Esophagus muscularis mucosa (tissue), 4 donors: ENCODE results near the gene COA7. TPM values are rescaled to one million over a fixed set of nuclear protein-coding genes. Genes with fewer than 3 reads are reported as not detected.
"Not testable (repeated sequence)": the region's sequence is repeated elsewhere in the genome, so short reads cannot be mapped to it uniquely, and the experiment has no call there.

Source experiments
- DNase-seq: peaks from one replicate; pipeline ENCODE4 v3.0.0-alpha.2; 2017; ENCODE audit errors: extremely low spot score
- H3K27ac ChIP-seq, 4 donors: fragments of 200-600 bp; sonication (generic); replicated peaks in 1 of 4; 1 replicate in 3 of 4; 2 replicates in 1 of 4; pipeline ENCODE4 v1.5.1; 2016 to 2019; ENCODE audit warnings: mild to moderate bottlenecking in 1 of 4
- H3K27me3 ChIP-seq, 4 donors: fragments of 200-600 bp; sonication (generic); one replicate each; pipeline versions ENCODE4 v1.5.1 to v1.6.0; 2016 to 2019
- H3K36me3 ChIP-seq, 4 donors: fragments of 200-600 bp; sonication (generic); one replicate each; pipeline ENCODE4 v1.5.1; 2016 to 2019
- H3K4me1 ChIP-seq, 4 donors: fragments of 200-600 bp; sonication (generic); one replicate each; pipeline ENCODE4 v1.5.1; 2016 to 2019
- H3K4me3 ChIP-seq, 4 donors: fragments of 200-600 bp; sonication (generic); 1 replicate in 2 of 4; 2 replicates in 2 of 4; pipeline ENCODE4 v1.5.1; 2016 to 2019; ENCODE audit warnings: mild to moderate bottlenecking in 4 of 4, moderate library complexity in 1 of 4
- H3K9me3 ChIP-seq, 4 donors: fragments of 200-600 bp; sonication (generic); 1 replicate in 3 of 4; 2 replicates in 1 of 4; pipeline ENCODE4 v1.5.1; 2016 to 2019
- EP300 ChIP-seq: sonication (generic); formaldehyde crosslinking; IDR thresholded peaks from one replicate; pipeline ENCODE4 v1.6.1; 2017; ENCODE audit warnings: antibody characterized with exemption
- POLR2A ChIP-seq: fragments of 450-650 bp; IDR thresholded peaks from one replicate; pipeline ENCODE4 v1.6.1; 2017; ENCODE audit warnings: antibody characterized with exemption, moderate library complexity, mild to moderate bottlenecking, low read depth
- POLR2AphosphoS5 ChIP-seq, 2 donors: sonication (generic); formaldehyde crosslinking; IDR thresholded peaks; one replicate each; pipeline ENCODE4 v1.6.1; 2017; ENCODE audit warnings: antibody characterized with exemption in 2 of 2
- WGBS: methylation state at CpG from one replicate; pipeline ENCODE4 v1.1.5; 2018; 5-methylcytosine and 5-hydroxymethylcytosine counted together
- intact Hi-C: fragments of 100-400 bp; cut with DNase I; formaldehyde crosslinking; loops from one replicate; pipeline ENCODE4 v1.15.1; 2023
- total RNA-seq, 4 donors: library from RNA; depleted of rRNA; stranded (reverse); fragments of >200 nt; gene quantifications; one replicate each; pipeline versions ENCODE4 v1.1.0 to v1.2.1, GENCODE V29; 2016
- TF ChIP-seq, protein P1 (sequence below), 3 experiments: fragments of 200-600 bp in 2 of 3; fragments of 450-650 bp in 1 of 3; sonication (generic) in 2 of 3; IDR thresholded peaks; one replicate each; pipeline ENCODE4 v1.5.1; 2017 to 2019; ENCODE audit warnings: antibody characterized with exemption in 3 of 3, mild to moderate bottlenecking in 2 of 3, moderate library complexity in 1 of 3

Gene COA7
- total RNA-seq, 4 donors from 2014 or later = 8.3 to 9.7 (median 9.2) TPM

DNA sequence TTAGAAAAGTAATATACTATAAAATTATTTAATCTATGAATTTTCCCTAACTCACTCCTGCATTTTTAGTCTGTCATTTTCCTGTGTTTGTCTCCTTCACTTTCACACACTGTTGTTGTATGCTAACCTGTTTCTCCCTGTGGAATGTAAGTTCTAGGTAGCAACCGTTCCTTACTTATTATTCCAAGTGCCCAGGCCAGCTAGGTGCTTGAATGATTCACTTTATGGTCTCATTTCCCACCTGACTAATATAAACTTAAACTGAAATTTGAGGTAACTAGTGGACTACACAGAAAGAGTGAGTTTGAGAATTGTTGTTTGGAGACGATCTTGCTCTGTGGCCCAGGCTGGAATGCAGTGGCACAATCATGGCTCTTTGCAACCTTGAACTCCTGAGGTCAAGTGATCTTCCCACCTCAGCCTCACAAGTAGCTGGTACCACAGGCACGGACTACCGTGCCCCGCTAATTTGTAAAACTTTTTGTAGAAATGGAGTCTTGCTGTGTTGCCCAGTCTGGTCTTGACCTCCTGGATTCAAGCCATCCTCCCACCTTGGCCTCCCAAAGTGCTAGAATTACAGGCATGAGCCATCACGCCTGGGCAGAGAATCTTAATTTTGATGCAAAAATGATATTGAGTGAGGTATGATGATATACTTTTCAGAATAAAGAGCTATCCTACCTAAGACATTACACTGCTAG is 30.0 kb upstream of the COA7 start:
- 80% methylated on average over 3 of the region's 6 CpGs for WGBS
- TF ChIP-seq EP300 (no peak), POLR2AphosphoS5 (IDR thresholded peaks at IDR 0.05) (no peak), POLR2A (no peak)
- TF ChIP-seq, protein P1, sequence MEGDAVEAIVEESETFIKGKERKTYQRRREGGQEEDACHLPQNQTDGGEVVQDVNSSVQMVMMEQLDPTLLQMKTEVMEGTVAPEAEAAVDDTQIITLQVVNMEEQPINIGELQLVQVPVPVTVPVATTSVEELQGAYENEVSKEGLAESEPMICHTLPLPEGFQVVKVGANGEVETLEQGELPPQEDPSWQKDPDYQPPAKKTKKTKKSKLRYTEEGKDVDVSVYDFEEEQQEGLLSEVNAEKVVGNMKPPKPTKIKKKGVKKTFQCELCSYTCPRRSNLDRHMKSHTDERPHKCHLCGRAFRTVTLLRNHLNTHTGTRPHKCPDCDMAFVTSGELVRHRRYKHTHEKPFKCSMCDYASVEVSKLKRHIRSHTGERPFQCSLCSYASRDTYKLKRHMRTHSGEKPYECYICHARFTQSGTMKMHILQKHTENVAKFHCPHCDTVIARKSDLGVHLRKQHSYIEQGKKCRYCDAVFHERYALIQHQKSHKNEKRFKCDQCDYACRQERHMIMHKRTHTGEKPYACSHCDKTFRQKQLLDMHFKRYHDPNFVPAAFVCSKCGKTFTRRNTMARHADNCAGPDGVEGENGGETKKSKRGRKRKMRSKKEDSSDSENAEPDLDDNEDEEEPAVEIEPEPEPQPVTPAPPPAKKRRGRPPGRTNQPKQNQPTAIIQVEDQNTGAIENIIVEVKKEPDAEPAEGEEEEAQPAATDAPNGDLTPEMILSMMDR (IDR thresholded peaks at IDR 0.05) = no peak
- Histone ChIP-seq H3K27ac (no peak overlapping the region), H3K27me3 (no peaks in the 10 kb centered on the region), H3K9me3 (no peaks in the 10 kb centered on the region), H3K4me1 (peaks cover 20 to 47% (median 35%) of the 10 kb centered on the region in 4 donors), H3K36me3 (peaks cover 0 to 5% (median 2%) of the 10 kb centered on the region in 4 donors), H3K4me3 (peak overlapping the region in 2 of 4 donors; percentile 80 to 90)
- intact Hi-C loops = no loop called here
- DNase-seq = no peak

DNA sequence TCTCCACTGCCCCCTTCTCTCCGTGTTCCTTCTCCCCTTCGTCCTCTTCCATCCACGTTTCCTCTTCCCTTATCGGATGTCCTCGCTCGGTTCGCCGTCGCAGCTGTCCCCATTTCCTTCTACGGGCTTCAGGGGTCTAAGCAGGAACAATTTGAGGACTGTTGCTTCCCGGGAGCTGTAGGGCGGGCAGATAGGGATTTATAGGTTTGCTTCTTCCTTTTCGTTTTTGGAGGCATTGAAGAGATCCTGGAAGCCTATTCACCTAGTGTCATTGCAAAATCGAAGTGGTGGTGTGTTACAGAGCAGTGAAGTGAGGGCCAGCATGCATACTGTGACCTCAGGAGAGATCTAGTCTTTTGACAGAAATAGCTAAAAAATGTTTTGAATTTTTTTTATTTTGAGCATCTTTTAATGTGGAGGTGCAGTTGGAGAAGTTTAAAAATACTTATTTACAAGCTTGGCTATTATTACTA is 29.0 kb upstream of the COA7 start:
- peak overlapping the region; percentile 86 to 94 (median 90) for H3K27ac ChIP-seq
- peak overlapping the region; percentile 80 to 99 (median 88) for H3K4me3 ChIP-seq
- peaks cover 20 to 47% (median 35%) of the 10 kb centered on the region in 4 donors for H3K4me1 ChIP-seq
- WGBS = 0% methylated on average over 14 of the region's 14 CpGs
- H3K27me3 ChIP-seq = no peaks in the 10 kb centered on the region
- no peak for TF ChIP-seq EP300
- no peaks in the 10 kb centered on the region for H3K9me3 ChIP-seq
- H3K36me3 ChIP-seq = peaks cover 0 to 5% (median under 1%) of the 10 kb centered on the region in 4 donors
- intact Hi-C loops = no loop called here
- no peak for DNase-seq

DNA sequence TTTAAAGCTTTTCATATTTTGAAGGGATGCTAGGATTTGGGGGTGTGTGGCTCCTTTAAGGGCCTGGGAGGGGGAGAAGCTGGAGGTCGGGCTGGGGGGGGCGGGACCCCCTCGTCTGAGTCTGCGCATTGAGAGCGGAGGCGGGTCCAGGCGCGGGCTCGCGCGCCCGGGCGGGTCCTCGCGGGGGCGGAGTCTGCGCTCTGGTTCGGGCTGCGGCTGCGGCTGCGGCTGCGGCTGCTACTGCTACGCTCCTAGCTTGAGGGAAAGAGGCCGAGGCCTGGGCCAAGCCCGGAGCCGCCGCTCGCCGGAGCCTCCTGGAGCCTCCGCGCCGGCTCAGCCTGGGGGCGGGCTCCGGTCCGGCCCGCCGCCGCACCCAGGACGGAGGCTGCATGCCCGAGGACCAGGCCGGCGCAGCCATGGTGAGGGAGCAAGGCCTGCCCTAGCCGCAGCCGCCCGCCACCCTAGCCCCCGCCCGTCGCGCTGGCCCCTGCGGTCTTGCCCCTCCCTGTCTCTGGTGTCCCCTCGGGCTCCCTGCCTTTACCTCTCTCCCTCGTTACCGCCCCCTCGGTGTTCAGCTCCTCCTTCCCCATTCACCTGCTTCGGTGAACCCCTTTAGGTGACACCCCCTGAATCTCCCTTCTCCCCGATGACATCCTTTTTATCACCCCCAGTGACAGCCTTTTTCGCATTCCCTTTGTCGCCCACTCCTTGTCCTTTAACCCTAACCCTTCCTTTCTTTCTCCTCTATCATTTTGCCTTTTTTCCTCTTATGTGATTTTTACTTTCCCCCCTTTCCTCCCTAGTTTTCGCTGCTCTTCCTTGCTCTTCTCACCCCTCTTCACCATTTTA is 28.3 kb upstream of the COA7 start, which contains the start of gene ZYG11B:
TSS of gene ZYG11B (plus strand) at position 189 of the 849 bp plus-strand sequence. CDS start at position 390, 201 bp downstream.
- Histone ChIP-seq H3K9me3 (no peaks in the 10 kb centered on the region), H3K27ac (peak within 1 kb of the TSS; percentile 86 to 94 (median 90)), H3K4me3 (peak within 1 kb of the TSS; percentile 80 to 99 (median 88)), H3K36me3 (no peaks in the 10 kb centered on the region), H3K27me3 (no peaks in the 10 kb centered on the region), H3K4me1 (peaks cover 20 to 47% (median 35%) of the 10 kb centered on the region in 4 donors)
- 2% methylated on average over 27 of the region's 59 CpGs for WGBS
- DNase-seq = peak; percentile 98
- intact Hi-C loops = no loop called here
- TF ChIP-seq, protein P1 (IDR thresholded peaks at IDR 0.05) = no peak
- TF ChIP-seq POLR2AphosphoS5 (IDR thresholded peaks at IDR 0.05) (peak; percentile 77 to 84), POLR2A (peak; percentile 61)

DNA sequence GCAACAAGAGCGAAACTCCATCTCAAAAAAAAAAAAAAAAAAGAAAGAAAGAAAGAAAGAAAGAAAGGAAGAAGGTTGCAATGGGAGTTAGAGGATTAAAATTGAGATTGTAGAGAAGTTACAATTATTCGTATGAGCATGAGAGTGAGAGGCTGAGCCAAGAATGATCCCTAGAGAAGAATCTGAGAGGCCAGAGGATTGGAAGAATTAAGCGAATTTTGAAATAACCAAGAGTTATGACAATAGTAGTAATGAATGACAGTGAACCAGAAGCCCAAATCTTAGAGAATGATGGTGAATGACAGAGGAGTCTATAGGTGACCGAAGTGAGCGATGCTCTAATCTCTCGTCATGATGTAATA is 27.7 kb upstream of the COA7 start:
- no peak for DNase-seq
- intact Hi-C loops = no loop called here
- Histone ChIP-seq H3K4me3 (peak overlapping the region; percentile 80 to 99 (median 88)), H3K9me3 (no peaks in the 10 kb centered on the region), H3K36me3 (no peaks in the 10 kb centered on the region), H3K4me1 (peaks cover 20 to 47% (median 35%) of the 10 kb centered on the region in 4 donors), H3K27me3 (no peaks in the 10 kb centered on the region), H3K27ac (peak overlapping the region; percentile 86 to 94 (median 90))
- 4% methylated on average over 6 of the region's 6 CpGs for WGBS
- TF ChIP-seq EP300 = no peak
- no peak for TF ChIP-seq POLR2A
- no peak for TF ChIP-seq POLR2AphosphoS5 (IDR thresholded peaks at IDR 0.05)
- TF ChIP-seq, protein P1 (IDR thresholded peaks at IDR 0.05) = no peak

DNA sequence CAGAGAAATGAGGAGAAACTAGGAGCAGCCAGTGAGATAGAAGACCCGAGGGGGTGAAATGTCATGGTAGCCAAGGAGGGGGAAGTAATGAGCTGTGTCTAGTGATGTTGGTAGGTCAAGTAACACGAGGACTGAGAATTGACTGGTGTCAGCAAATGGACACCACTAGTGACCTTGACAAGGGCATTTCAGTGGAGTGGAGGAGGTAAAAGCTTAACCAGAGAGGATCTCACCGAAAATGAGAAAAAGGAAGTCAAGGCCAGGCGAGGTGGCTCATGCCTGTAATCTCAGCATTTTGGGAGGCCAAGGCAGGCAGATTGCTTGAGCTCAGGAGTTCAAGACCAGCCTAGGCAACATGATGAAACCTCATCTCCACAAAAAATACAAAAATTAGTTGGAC is 25.1 kb upstream of the COA7 start:
- TF ChIP-seq POLR2A (no peak), POLR2AphosphoS5 (IDR thresholded peaks at IDR 0.05) (no peak), EP300 (no peak)
- TF ChIP-seq, protein P1 (IDR thresholded peaks at IDR 0.05) = no peak
- no peaks in the 10 kb centered on the region for H3K27me3 ChIP-seq
- DNase-seq = no peak
- intact Hi-C loops = no loop called here
- H3K9me3 ChIP-seq = no peaks in the 10 kb centered on the region
- WGBS = 90% methylated on average over 4 of the region's 4 CpGs
- H3K27ac ChIP-seq = no peak overlapping the region
- no peaks in the 10 kb centered on the region for H3K36me3 ChIP-seq
- no peak overlapping the region for H3K4me3 ChIP-seq
- peaks cover 13 to 25% (median 21%) of the 10 kb centered on the region in 4 donors for H3K4me1 ChIP-seq

DNA sequence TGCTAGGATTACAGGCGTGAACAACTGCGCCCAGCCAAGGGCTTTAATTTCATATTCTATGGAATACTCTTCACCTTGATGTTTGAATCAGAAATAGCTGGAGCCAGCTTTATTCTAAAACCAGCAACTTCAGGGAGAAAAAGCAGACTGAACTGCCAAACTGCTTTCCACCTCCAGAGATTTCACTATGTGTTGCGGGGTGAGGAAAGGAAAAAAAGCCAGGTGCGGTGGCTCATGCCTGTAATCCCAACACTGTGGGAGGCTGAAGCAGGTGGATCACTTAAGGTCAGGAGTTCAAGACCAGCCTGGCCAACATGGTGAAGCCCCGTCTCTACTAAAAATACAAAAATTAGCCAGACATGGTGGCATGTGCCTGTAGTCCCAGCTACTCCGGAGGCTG is 17.1 kb upstream of the COA7 start:
- H3K27ac ChIP-seq, intact Hi-C loops, H3K36me3 ChIP-seq, H3K4me3 ChIP-seq, H3K27me3 ChIP-seq, H3K9me3 ChIP-seq, DNase-seq, H3K4me1 ChIP-seq: not testable (repeated sequence)
- 97% methylated on average over 6 of the region's 6 CpGs for WGBS
